Suprapubic skin (tissue), 3 donors: ENCODE measurements around the gene GMDS.

Source experiments
- CTCF ChIP-seq, 2 donors: fragments of 200-600 bp in 1 of 2; fragments of 450-650 bp in 1 of 2; sonication (generic) in 1 of 2; IDR thresholded peaks; one replicate each; pipeline ENCODE4 v1.5.1; 2016 to 2019; ENCODE audit warnings: antibody characterized with exemption in 2 of 2, mild to moderate bottlenecking in 1 of 2, moderate library complexity in 1 of 2
- POLR2A ChIP-seq, 2 donors: fragments of 450-650 bp; IDR thresholded peaks; one replicate each; pipeline ENCODE4 v1.6.1; 2017; ENCODE audit warnings: antibody characterized with exemption in 2 of 2, mild to moderate bottlenecking in 2 of 2, moderate library complexity in 2 of 2

DNA sequence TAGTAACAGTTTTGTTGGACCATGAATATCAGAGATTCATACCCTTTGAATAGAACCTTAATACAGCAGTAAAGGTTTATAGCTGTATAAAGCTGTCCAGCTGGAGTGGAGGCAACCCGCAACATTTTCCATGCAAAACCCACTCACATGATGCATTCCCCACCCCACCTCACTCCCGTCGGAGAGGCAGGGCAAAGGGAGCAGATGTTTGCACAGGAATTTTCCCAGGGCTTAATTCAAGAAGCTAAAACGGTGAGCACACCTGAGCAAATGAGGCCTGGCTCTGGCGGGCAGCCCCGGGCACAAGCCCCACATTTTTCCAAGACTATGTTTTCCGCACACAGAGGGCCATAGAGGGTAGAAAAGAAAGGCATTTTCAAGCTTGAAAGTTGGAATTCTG, 444.0 kb downstream of the GMDS start:
- no peak for TF ChIP-seq CTCF (IDR thresholded peaks at IDR 0.05)
- TF ChIP-seq POLR2A (IDR thresholded peaks at IDR 0.05) = no peak
